Astrocyte (in vitro differentiated cells and primary cell): ENCODE data around the gene LRRC45.

Experiments used
- CTCF ChIP-seq: IDR thresholded peaks from 2 replicates; pipeline ENCODE4 v1.5.1; 2011; ENCODE audit warnings: low read depth, mild to moderate bottlenecking, inconsistent platforms, low read length, moderate library complexity; ENCODE audit not compliant: insufficient read depth
- EZH2 ChIP-seq: IDR thresholded peaks from 2 replicates; pipeline ENCODE4 v1.6.1; 2012; ENCODE audit warnings: mild to moderate bottlenecking, low read length, inconsistent platforms; ENCODE audit not compliant: insufficient read depth

- no peak for TF ChIP-seq EZH2
- TF ChIP-seq CTCF = no peak
Measured at GRCh38 chr17:82012261-82012639, 10.9 kb upstream of the LRRC45 start.
